Suppressor macrophage treated with lipopolysaccharide for 4 hours (primary cell): ENCODE results near the gene N4BP2L2.

ENCODE experiments used
- DNase-seq: peaks from one replicate; pipeline ENCODE4 v3.0.0-alpha.2; 2020

Gene N4BP2L2

GRCh38 chr13:32456591-32456990 is 82.0 kb downstream of the N4BP2L2 start:
- DNase-seq, result no peak

GRCh38 chr13:32455594-32455903 is 83.0 kb downstream of the N4BP2L2 start:
- DNase-seq, result no peak

GRCh38 chr13:32454886-32455593 is 83.6 kb downstream of the N4BP2L2 start:
- no peak for DNase-seq

GRCh38 chr13:32453981-32454380 is 84.6 kb downstream of the N4BP2L2 start:
- no peak for DNase-seq

- no peak for DNase-seq
Measured at GRCh38 chr13:32448972-32449371, 89.6 kb downstream of the N4BP2L2 start.

GRCh38 chr13:32447894-32448623 is 90.5 kb downstream of the N4BP2L2 start:
- DNase-seq, result no peak

GRCh38 chr13:32446773-32447465 is 91.7 kb downstream of the N4BP2L2 start:
- peak; percentile 41 for DNase-seq

GRCh38 chr13:32446220-32446619 is 92.4 kb downstream of the N4BP2L2 start:
- DNase-seq, result no peak

- DNase-seq, result no peak
Measured at GRCh38 chr13:32445461-32445860, 93.1 kb downstream of the N4BP2L2 start.

GRCh38 chr13:32443111-32443510 is 95.5 kb downstream of the N4BP2L2 start:
- DNase-seq, result peak; percentile 59

GRCh38 chr13:32438871-32439270 is 99.7 kb downstream of the N4BP2L2 start:
- no peak for DNase-seq

GRCh38 chr13:32432856-32433255 is 105.7 kb downstream of the N4BP2L2 start:
- no peak for DNase-seq

- no peak for DNase-seq
Measured at GRCh38 chr13:32431361-32431760, 107.2 kb downstream of the N4BP2L2 start.

GRCh38 chr13:32430018-32430747 is 108.4 kb downstream of the N4BP2L2 start:
- peak; percentile 41 for DNase-seq

- no peak for DNase-seq
Measured at GRCh38 chr13:32429433-32429909, 109.1 kb downstream of the N4BP2L2 start.

GRCh38 chr13:32428581-32429432 is 109.8 kb downstream of the N4BP2L2 start:
- peak; percentile 93 for DNase-seq

- peak; percentile 99 for DNase-seq
Measured at GRCh38 chr13:32427852-32428580, 110.6 kb downstream of the N4BP2L2 start, which contains the start of gene N4BP2L1. N4BP2L1 (minus strand) TSS chr13:32428130; CDS start chr13:32428082, 48 bp downstream.

- DNase-seq, result peak; percentile 61
Measured at GRCh38 chr13:32426990-32427851, 111.4 kb downstream of the N4BP2L2 start.

GRCh38 chr13:32426191-32426989 is 112.2 kb downstream of the N4BP2L2 start:
- DNase-seq, result peak; percentile 93
